ENCODE data around the gene ADAT3.

The ADAT3 gene

GRCh38 chr19:1905110-1905862, at the start of gene ADAT3, which contains the start of gene SCAMP4:
ADAT3 (plus strand) TSS chr19:1905399; CDS start chr19:1912048, 6,649 bp downstream.
SCAMP4 (plus strand) TSS chr19:1905399; CDS start chr19:1915020, 9,621 bp downstream.
- H3K4me3 ChIP-seq (ENCODE audit: low read depth in 1 of 2, low read length in 2 of 2) = peak within 1 kb of the TSS; percentile 45 to 83
- no peaks in the 10 kb centered on the region for H3K27me3 ChIP-seq (ENCODE audit: control insufficient read depth in 1 of 2, insufficient read depth in 2 of 2, low read length in 2 of 2)
- H3K9me3 ChIP-seq (ENCODE audit: low read length) = no peaks in the 10 kb centered on the region
- H3K9ac ChIP-seq (ENCODE audit: low read length) = no peak within 1 kb of the TSS
- H3K4me1 ChIP-seq (ENCODE audit: insufficient read depth, low read length) = peaks cover 5% of the 10 kb centered on the region
- H3K36me3 ChIP-seq (ENCODE audit: insufficient read depth, low read length) = no peaks in the 10 kb centered on the region
- H3K27ac ChIP-seq (ENCODE audit: low read depth, low read length) = peak within 1 kb of the TSS; percentile 65

GRCh38 chr19:1855828-1856255, 49.4 kb upstream of the ADAT3 start:
- Histone ChIP-seq H3K9ac (ENCODE audit: low read length) (no peak overlapping the region), H3K27ac (ENCODE audit: low read depth, low read length) (peak overlapping the region; percentile 51), H3K27me3 (ENCODE audit: control insufficient read depth in 1 of 2, insufficient read depth in 2 of 2, low read length in 2 of 2) (peaks cover 8 to 70% of the 10 kb centered on the region in 2 donors), H3K4me1 (ENCODE audit: insufficient read depth, low read length) (peaks cover 41% of the 10 kb centered on the region), H3K4me3 (ENCODE audit: low read depth in 1 of 2, low read length in 2 of 2) (peak overlapping the region in 1 of 2 donors; percentile 43), H3K36me3 (ENCODE audit: insufficient read depth, low read length) (no peaks in the 10 kb centered on the region), H3K9me3 (ENCODE audit: low read length) (no peaks in the 10 kb centered on the region)

- H3K36me3 ChIP-seq (ENCODE audit: insufficient read depth, low read length) = no peaks in the 10 kb centered on the region
- peak overlapping the region; percentile 21 for H3K27ac ChIP-seq (ENCODE audit: low read depth, low read length)
- H3K4me1 ChIP-seq (ENCODE audit: insufficient read depth, low read length) = peaks cover 44% of the 10 kb centered on the region
- H3K9ac ChIP-seq (ENCODE audit: low read length) = peak overlapping the region; percentile 21
- H3K4me3 ChIP-seq (ENCODE audit: low read depth in 1 of 2, low read length in 2 of 2) = peak overlapping the region in 1 of 2 donors; percentile 43
- no peaks in the 10 kb centered on the region for H3K9me3 ChIP-seq (ENCODE audit: low read length)
- H3K27me3 ChIP-seq (ENCODE audit: control insufficient read depth in 1 of 2, insufficient read depth in 2 of 2, low read length in 2 of 2) = peaks cover 13 to 67% of the 10 kb centered on the region in 2 donors
These were observed 48.9 kb upstream of the ADAT3 start for GRCh38 chr19:1856345-1856697.

GRCh38 chr19:1856698-1857603, 48.2 kb upstream of the ADAT3 start:
- H3K9ac ChIP-seq (ENCODE audit: low read length) = peak overlapping the region; percentile 21
- H3K27ac ChIP-seq (ENCODE audit: low read depth, low read length) = peak overlapping the region; percentile 21
- H3K27me3 ChIP-seq (ENCODE audit: control insufficient read depth in 1 of 2, insufficient read depth in 2 of 2, low read length in 2 of 2) = peaks cover 14 to 67% of the 10 kb centered on the region in 2 donors
- peaks cover 50% of the 10 kb centered on the region for H3K4me1 ChIP-seq (ENCODE audit: insufficient read depth, low read length)
- H3K36me3 ChIP-seq (ENCODE audit: insufficient read depth, low read length) = no peaks in the 10 kb centered on the region
- H3K9me3 ChIP-seq (ENCODE audit: low read length) = no peaks in the 10 kb centered on the region
- H3K4me3 ChIP-seq (ENCODE audit: low read depth in 1 of 2, low read length in 2 of 2) = peak overlapping the region in 1 of 2 donors; percentile 43

GRCh38 chr19:1857648-1858326, 47.4 kb upstream of the ADAT3 start:
- Histone ChIP-seq H3K4me3 (ENCODE audit: low read depth in 1 of 2, low read length in 2 of 2) (no peak overlapping the region), H3K9me3 (ENCODE audit: low read length) (no peaks in the 10 kb centered on the region), H3K27ac (ENCODE audit: low read depth, low read length) (peak overlapping the region; percentile 21), H3K36me3 (ENCODE audit: insufficient read depth, low read length) (no peaks in the 10 kb centered on the region), H3K4me1 (ENCODE audit: insufficient read depth, low read length) (peaks cover 56% of the 10 kb centered on the region), H3K27me3 (ENCODE audit: control insufficient read depth in 1 of 2, insufficient read depth in 2 of 2, low read length in 2 of 2) (peaks cover 14 to 69% of the 10 kb centered on the region in 2 donors), H3K9ac (ENCODE audit: low read length) (no peak overlapping the region)

- H3K27ac ChIP-seq (ENCODE audit: low read depth, low read length) = peak overlapping the region; percentile 24
- H3K36me3 ChIP-seq (ENCODE audit: insufficient read depth, low read length) = no peaks in the 10 kb centered on the region
- H3K27me3 ChIP-seq (ENCODE audit: control insufficient read depth in 1 of 2, insufficient read depth in 2 of 2, low read length in 2 of 2) = peaks cover 14 to 62% of the 10 kb centered on the region in 2 donors
- H3K4me1 ChIP-seq (ENCODE audit: insufficient read depth, low read length) = peaks cover 54% of the 10 kb centered on the region
- no peak overlapping the region for H3K9ac ChIP-seq (ENCODE audit: low read length)
- no peaks in the 10 kb centered on the region for H3K9me3 ChIP-seq (ENCODE audit: low read length)
- H3K4me3 ChIP-seq (ENCODE audit: low read depth in 1 of 2, low read length in 2 of 2) = no peak overlapping the region
These were observed 46.7 kb upstream of the ADAT3 start for GRCh38 chr19:1858412-1859081.

- H3K27me3 ChIP-seq (ENCODE audit: control insufficient read depth in 1 of 2, insufficient read depth in 2 of 2, low read length in 2 of 2) = peaks cover 14 to 56% of the 10 kb centered on the region in 2 donors
- H3K27ac ChIP-seq (ENCODE audit: low read depth, low read length) = no peak overlapping the region
- no peaks in the 10 kb centered on the region for H3K36me3 ChIP-seq (ENCODE audit: insufficient read depth, low read length)
- H3K9me3 ChIP-seq (ENCODE audit: low read length) = no peaks in the 10 kb centered on the region
- no peak overlapping the region for H3K4me3 ChIP-seq (ENCODE audit: low read depth in 1 of 2, low read length in 2 of 2)
- peaks cover 52% of the 10 kb centered on the region for H3K4me1 ChIP-seq (ENCODE audit: insufficient read depth, low read length)
- H3K9ac ChIP-seq (ENCODE audit: low read length) = no peak overlapping the region
These were observed 45.8 kb upstream of the ADAT3 start for GRCh38 chr19:1859331-1859781.

GRCh38 chr19:1860042-1860775, 45.0 kb upstream of the ADAT3 start:
- Histone ChIP-seq H3K4me3 (ENCODE audit: low read depth in 1 of 2, low read length in 2 of 2) (peak overlapping the region in 1 of 2 donors; percentile 18), H3K4me1 (ENCODE audit: insufficient read depth, low read length) (peaks cover 46% of the 10 kb centered on the region), H3K9ac (ENCODE audit: low read length) (no peak overlapping the region)

GRCh38 chr19:1860821-1861598, 44.2 kb upstream of the ADAT3 start:
- Histone ChIP-seq H3K4me3 (ENCODE audit: low read depth in 1 of 2, low read length in 2 of 2) (no peak overlapping the region), H3K9me3 (ENCODE audit: low read length) (no peaks in the 10 kb centered on the region), H3K4me1 (ENCODE audit: insufficient read depth, low read length) (peaks cover 40% of the 10 kb centered on the region), H3K27me3 (ENCODE audit: control insufficient read depth in 1 of 2, insufficient read depth in 2 of 2, low read length in 2 of 2) (peaks cover 14 to 49% of the 10 kb centered on the region in 2 donors), H3K27ac (ENCODE audit: low read depth, low read length) (no peak overlapping the region), H3K9ac (ENCODE audit: low read length) (no peak overlapping the region), H3K36me3 (ENCODE audit: insufficient read depth, low read length) (no peaks in the 10 kb centered on the region)

More at GRCh38 chr19:1860042-1860775, 45.0 kb upstream of the ADAT3 start:
- Histone ChIP-seq H3K9me3 (ENCODE audit: low read length) (no peaks in the 10 kb centered on the region), H3K27ac (ENCODE audit: low read depth, low read length) (no peak overlapping the region), H3K27me3 (ENCODE audit: control insufficient read depth in 1 of 2, insufficient read depth in 2 of 2, low read length in 2 of 2) (peaks cover 14 to 52% of the 10 kb centered on the region in 2 donors), H3K36me3 (ENCODE audit: insufficient read depth, low read length) (no peaks in the 10 kb centered on the region)
